Measurements from ENCODE around the gene KLHL29. TPM values are rescaled to one million over a fixed set of nuclear protein-coding genes. Genes with fewer than 3 reads are reported as not detected.

Gene KLHL29
- total RNA-seq, 1 donor from 2014 or later, result 3.3 TPM

DNA sequence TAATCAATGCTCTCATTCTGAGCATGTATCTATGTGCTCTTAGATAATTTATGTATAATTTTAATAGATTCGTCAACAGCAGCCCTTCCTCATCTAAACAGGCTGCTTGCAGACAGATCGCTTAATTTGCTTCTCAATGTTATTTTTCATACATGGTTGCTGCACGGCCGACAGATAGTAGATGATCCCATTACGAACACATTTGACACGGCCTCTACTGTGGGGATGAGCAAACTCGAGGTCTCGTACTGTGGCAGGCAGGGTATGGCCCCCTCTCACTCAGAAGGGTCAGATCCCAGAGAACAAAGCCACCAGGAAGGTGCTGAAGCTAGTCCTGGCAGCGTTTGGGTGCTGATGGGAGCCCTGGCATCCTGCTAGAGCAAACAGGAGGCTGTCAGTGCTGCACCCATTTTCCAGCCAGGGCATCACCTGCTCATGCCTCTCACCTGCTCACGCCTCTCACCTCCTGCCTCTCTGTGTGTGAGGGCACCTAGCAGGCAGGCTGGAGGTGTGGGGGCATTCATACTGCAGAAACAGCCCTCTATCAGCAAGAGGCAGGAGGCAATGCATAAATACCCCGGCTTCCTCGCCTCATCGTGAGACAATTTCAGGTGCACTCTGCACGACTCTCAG is 80.0 kb downstream of the KLHL29 start:
- H3K27ac Mint-ChIP-seq, result no peak overlapping the region
- no peaks in the 10 kb centered on the region for H3K9me3 Mint-ChIP-seq
- intact Hi-C loops (cut with micrococcal nuclease), result loop anchor here (5.0 kb wide), 1 partner anchor 563 kb away; no protein-coding TSS in a partner anchor
- H3K4me1 Mint-ChIP-seq (ENCODE audit: low read depth), result peaks cover 6% of the 10 kb centered on the region
- no peak for DNase-seq (ENCODE audit: low spot score)
- peaks cover 21% of the 10 kb centered on the region for H3K27me3 Mint-ChIP-seq (ENCODE audit: insufficient read depth)
- H3K36me3 Mint-ChIP-seq (ENCODE audit: low read depth), result no peaks in the 10 kb centered on the region
- H3K4me3 Mint-ChIP-seq, result no peak overlapping the region

DNA sequence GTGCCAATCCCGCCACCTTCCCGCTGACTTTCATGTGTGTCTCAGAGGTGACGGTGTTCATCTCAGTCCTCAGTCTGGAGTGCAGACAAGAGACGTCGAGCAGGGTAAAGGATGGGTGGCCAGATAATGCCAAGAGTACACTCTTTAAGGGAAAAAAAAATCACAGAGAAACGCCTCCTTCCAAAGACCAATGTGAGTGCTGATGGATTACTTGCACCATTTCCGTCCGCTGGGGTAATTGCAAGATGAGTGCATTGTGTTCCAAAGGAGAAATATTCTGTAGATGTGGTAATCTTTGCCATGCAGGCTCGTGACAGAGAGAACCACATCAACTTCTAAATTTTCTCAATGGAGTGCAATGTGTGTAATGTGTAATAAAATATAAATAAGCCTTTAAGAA is 81.0 kb downstream of the KLHL29 start:
- Mint-ChIP-seq H3K27me3 (ENCODE audit: insufficient read depth) (peaks cover 22% of the 10 kb centered on the region), H3K36me3 (ENCODE audit: low read depth) (no peaks in the 10 kb centered on the region), H3K4me1 (ENCODE audit: low read depth) (peaks cover 6% of the 10 kb centered on the region), H3K27ac (no peak overlapping the region), H3K4me3 (no peak overlapping the region), H3K9me3 (no peaks in the 10 kb centered on the region)
- intact Hi-C loops (cut with micrococcal nuclease), result no loop called here
- DNase-seq (ENCODE audit: low spot score), result no peak

DNA sequence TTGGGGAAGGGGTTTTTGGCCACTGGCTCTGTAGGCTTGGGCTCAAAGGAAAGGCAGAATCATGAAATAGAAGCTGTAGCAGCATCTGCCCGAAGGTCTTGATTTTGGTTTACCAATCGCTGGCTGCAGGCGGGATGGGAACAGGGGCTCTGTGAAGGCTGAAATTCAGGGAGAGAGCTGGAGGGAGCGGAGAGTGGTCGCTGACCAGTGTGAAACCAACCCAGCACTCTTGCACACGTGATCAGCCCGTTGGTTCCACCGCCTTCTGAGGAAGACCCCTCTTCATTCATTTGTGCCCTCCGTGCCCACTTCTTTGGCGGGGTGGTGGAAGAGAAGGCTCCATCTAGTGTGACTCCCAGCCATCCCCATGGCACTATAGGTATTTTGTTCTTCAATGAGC is 82.6 kb downstream of the KLHL29 start:
- intact Hi-C loops (cut with micrococcal nuclease), result no loop called here
- Mint-ChIP-seq H3K4me1 (ENCODE audit: low read depth) (peaks cover 6% of the 10 kb centered on the region), H3K36me3 (ENCODE audit: low read depth) (no peaks in the 10 kb centered on the region), H3K9me3 (no peaks in the 10 kb centered on the region), H3K27me3 (ENCODE audit: insufficient read depth) (peaks cover 15% of the 10 kb centered on the region), H3K27ac (no peak overlapping the region), H3K4me3 (no peak overlapping the region)
- no peak for DNase-seq (ENCODE audit: low spot score)

DNA sequence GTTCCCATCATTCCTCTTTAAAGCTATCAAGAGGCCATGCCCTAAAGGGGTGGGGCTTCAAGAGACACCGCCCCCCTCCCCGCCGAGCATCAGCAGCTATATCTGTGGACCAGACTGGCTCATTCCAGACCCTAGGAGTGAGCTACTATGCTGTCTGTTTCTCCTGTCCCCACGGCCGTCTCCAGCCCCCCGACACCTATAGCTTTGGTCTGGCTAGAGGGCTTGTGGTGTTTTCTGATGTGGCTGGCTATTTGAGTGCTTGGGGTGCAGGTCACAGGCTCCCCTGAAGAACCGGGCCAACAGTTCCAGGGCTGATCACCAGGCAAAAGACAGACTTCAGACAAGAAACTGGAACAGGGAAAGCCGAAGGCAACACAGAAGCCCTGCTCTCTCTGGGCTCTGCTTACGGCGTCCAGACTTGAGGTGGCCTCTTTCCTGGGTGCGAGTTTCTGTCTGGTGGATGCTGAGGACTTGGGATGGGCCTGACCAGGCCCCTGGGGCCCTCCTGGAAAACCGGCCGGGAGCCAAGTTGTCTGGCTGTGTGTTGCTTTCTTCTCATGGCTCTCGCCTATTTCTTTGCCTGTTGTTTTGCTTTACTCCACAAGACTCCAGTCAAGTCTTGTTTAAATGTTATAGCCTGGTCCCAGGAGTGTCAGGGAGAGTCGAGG is 83.6 kb downstream of the KLHL29 start:
- Mint-ChIP-seq H3K27ac (no peak overlapping the region), H3K4me1 (ENCODE audit: low read depth) (peaks cover 6% of the 10 kb centered on the region), H3K9me3 (no peaks in the 10 kb centered on the region), H3K4me3 (no peak overlapping the region), H3K36me3 (ENCODE audit: low read depth) (no peaks in the 10 kb centered on the region), H3K27me3 (ENCODE audit: insufficient read depth) (peaks cover 17% of the 10 kb centered on the region)
- DNase-seq (ENCODE audit: low spot score), result no peak
- intact Hi-C loops (cut with micrococcal nuclease), result no loop called here

DNA sequence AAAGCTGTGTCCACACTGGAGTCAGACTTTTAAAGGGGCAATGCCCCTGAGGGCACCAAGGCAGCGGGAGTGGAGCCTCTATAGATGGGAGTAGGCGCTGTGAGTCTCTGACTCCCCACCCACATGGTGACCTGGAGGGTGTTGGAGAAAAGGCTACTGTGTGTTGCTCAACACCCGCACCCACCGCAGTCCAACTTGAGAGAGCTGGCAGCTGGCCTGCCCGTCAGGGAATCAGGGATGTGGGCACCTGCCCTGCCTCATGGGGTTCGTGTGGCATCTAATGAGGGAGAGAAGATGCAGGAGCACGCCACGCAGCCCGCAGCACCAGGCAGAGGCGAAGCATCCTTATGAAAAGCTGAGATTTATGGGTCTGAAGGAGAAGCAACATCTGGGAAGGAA is 84.2 kb downstream of the KLHL29 start:
- H3K9me3 Mint-ChIP-seq, result no peaks in the 10 kb centered on the region
- intact Hi-C loops (cut with micrococcal nuclease), result no loop called here
- no peaks in the 10 kb centered on the region for H3K36me3 Mint-ChIP-seq (ENCODE audit: low read depth)
- no peak overlapping the region for H3K4me3 Mint-ChIP-seq
- no peak for DNase-seq (ENCODE audit: low spot score)
- no peak overlapping the region for H3K27ac Mint-ChIP-seq
- H3K27me3 Mint-ChIP-seq (ENCODE audit: insufficient read depth), result peaks cover 21% of the 10 kb centered on the region
- H3K4me1 Mint-ChIP-seq (ENCODE audit: low read depth), result peaks cover 6% of the 10 kb centered on the region

DNA sequence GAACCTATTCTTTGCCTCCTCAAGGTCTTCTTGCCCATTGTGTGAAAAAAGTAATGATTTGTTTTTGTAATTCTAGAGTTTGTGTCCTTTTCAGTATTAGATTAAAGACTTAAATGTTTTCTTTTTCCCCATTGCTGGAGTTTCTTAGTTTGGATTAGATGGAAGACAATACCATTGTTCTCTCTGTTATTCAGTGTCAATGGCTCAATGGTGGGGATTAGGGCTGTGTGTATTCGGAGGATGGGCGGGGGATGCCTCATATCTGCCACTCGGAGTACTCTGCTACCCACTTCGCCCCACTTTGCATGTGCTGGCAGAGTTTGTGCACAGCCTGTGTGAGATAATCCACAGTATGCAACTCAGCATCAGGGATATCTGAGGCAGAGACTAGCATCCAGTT is 90.1 kb downstream of the KLHL29 start:
- peaks cover 22% of the 10 kb centered on the region for H3K27me3 Mint-ChIP-seq (ENCODE audit: insufficient read depth)

DNA sequence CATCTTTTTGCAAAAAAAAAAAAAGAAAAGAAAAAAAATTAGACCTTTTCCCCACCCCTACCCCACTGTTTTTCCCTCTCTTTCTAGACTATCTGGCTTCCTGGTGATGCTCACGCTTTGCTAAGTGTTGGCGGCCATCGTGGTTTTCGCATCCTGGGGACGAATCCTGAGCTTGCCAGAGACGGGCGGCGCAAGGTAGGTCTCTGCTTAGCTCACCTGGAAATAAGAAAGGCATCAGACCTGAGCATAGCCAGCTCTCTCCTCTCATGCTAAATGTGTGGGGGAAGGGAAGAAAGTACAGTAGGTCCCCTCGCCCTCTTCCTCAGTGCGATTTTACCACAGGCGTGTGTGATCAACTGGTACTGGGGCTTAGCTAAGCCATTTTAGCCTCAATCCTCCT is 90.5 kb downstream of the KLHL29 start:
- no peaks in the 10 kb centered on the region for H3K9me3 Mint-ChIP-seq
- no peak for DNase-seq (ENCODE audit: low spot score)
- intact Hi-C loops (cut with micrococcal nuclease), result no loop called here
- no peak overlapping the region for H3K4me3 Mint-ChIP-seq
- H3K27me3 Mint-ChIP-seq (ENCODE audit: insufficient read depth), result peaks cover 22% of the 10 kb centered on the region
- no peaks in the 10 kb centered on the region for H3K36me3 Mint-ChIP-seq (ENCODE audit: low read depth)
- H3K27ac Mint-ChIP-seq, result no peak overlapping the region
- no peaks in the 10 kb centered on the region for H3K4me1 Mint-ChIP-seq (ENCODE audit: low read depth)

More for the DNA sequence above, 90.1 kb downstream of the KLHL29 start:
- H3K27ac Mint-ChIP-seq, result no peak overlapping the region
- intact Hi-C loops (cut with micrococcal nuclease), result no loop called here
- no peak for DNase-seq (ENCODE audit: low spot score)
- H3K4me1 Mint-ChIP-seq (ENCODE audit: low read depth), result no peaks in the 10 kb centered on the region
- H3K4me3 Mint-ChIP-seq, result no peak overlapping the region
- no peaks in the 10 kb centered on the region for H3K9me3 Mint-ChIP-seq
- H3K36me3 Mint-ChIP-seq (ENCODE audit: low read depth), result no peaks in the 10 kb centered on the region

DNA sequence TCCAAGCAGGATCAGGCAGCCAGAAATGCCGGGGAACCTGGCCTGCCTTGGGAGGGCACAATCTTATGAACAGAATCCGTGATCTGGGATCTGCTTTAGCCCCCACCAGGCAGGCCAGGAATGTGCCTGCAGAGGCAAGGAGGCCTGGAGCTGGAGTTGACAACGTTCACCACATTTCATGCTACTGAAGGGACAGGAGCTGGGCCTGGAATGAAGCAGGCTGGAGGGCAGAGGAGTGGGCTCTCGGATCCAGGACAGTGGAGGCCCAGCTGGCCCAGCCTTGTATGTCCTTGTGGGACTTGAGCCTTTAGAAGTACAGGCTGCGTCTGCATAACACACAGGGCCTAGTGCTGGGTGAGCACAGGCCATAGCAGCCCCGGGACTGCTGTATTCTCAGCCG is 91.8 kb downstream of the KLHL29 start:
- peaks cover 19% of the 10 kb centered on the region for H3K27me3 Mint-ChIP-seq (ENCODE audit: insufficient read depth)
- intact Hi-C loops (cut with micrococcal nuclease), result no loop called here
- H3K27ac Mint-ChIP-seq, result no peak overlapping the region
- H3K9me3 Mint-ChIP-seq, result no peaks in the 10 kb centered on the region
- DNase-seq (ENCODE audit: low spot score), result no peak
- H3K4me1 Mint-ChIP-seq (ENCODE audit: low read depth), result no peaks in the 10 kb centered on the region
- H3K4me3 Mint-ChIP-seq, result no peak overlapping the region
- no peaks in the 10 kb centered on the region for H3K36me3 Mint-ChIP-seq (ENCODE audit: low read depth)

DNA sequence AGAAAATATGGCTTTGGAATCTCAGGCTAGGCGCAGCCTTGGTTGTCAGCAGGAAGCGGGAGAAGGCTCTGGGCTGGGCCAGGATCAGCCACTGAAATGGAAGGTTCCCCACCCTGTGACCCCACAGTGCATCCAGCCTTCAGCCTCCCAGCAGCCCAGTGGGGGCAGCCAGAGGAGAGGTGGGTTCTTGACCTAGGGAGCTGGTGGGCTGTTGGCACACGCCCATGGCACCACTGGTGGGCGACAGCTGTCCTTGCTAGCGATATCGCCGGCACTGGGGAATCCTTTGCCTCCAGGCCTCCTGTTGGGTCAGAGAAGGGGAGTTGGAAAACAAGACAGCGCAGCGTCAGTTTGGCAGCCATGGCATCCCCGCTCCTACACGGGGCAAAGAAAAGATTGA is 92.4 kb downstream of the KLHL29 start:
- H3K27me3 Mint-ChIP-seq (ENCODE audit: insufficient read depth), result peaks cover 19% of the 10 kb centered on the region
- no peak overlapping the region for H3K27ac Mint-ChIP-seq
- H3K36me3 Mint-ChIP-seq (ENCODE audit: low read depth), result no peaks in the 10 kb centered on the region

DNA sequence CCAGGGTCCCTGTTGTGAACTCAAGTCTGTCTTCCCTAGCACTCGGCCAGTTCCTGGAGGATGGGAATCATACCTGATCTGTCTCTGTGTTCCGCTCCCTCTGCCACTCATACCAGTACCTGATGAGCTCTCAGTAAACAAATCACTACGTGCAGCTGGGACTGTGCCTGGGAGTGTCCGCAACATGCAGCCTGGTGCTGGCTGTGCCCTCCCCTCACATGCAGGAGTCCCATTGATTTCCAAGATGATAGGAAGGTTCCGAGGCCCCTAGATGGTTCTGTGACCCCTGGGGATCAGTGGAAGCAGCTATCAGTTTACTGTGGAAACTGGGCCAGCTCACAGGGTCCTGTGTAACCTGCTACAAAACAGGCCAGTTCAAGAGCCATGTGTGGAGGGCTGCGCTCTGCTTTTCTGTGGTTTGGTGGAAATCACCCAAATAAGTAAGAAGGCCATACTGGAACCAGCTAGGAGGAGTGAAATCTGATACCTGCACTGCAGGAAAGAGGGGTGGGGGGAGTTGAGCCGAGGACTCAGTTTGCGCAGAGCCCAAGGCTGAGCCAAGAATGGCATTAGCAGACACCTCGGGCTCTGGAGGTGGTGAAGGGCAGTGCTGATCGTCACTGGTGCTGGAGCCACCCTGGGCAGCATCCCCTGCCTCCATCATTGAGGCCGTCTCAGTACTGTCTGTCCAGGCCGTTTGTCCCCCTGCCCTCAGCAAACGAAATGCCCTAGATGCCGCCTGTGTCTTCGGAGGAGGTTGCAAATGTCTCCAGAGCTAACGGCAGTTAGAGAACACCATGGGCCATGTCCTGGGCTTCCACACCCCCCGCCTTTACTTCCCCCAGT is 93.3 kb downstream of the KLHL29 start:
- H3K27me3 Mint-ChIP-seq (ENCODE audit: insufficient read depth), result peaks cover 16% of the 10 kb centered on the region
- H3K36me3 Mint-ChIP-seq (ENCODE audit: low read depth), result no peaks in the 10 kb centered on the region
- H3K4me3 Mint-ChIP-seq, result no peak overlapping the region
- H3K27ac Mint-ChIP-seq, result no peak overlapping the region
- no peaks in the 10 kb centered on the region for H3K4me1 Mint-ChIP-seq (ENCODE audit: low read depth)
- intact Hi-C loops (cut with micrococcal nuclease), result no loop called here
- no peaks in the 10 kb centered on the region for H3K9me3 Mint-ChIP-seq
- DNase-seq (ENCODE audit: low spot score), result no peak

More for the DNA sequence above, 92.4 kb downstream of the KLHL29 start:
- intact Hi-C loops (cut with micrococcal nuclease), result no loop called here
- Mint-ChIP-seq H3K4me3 (no peak overlapping the region), H3K4me1 (ENCODE audit: low read depth) (no peaks in the 10 kb centered on the region), H3K9me3 (no peaks in the 10 kb centered on the region)
- DNase-seq (ENCODE audit: low spot score), result no peak

DNA sequence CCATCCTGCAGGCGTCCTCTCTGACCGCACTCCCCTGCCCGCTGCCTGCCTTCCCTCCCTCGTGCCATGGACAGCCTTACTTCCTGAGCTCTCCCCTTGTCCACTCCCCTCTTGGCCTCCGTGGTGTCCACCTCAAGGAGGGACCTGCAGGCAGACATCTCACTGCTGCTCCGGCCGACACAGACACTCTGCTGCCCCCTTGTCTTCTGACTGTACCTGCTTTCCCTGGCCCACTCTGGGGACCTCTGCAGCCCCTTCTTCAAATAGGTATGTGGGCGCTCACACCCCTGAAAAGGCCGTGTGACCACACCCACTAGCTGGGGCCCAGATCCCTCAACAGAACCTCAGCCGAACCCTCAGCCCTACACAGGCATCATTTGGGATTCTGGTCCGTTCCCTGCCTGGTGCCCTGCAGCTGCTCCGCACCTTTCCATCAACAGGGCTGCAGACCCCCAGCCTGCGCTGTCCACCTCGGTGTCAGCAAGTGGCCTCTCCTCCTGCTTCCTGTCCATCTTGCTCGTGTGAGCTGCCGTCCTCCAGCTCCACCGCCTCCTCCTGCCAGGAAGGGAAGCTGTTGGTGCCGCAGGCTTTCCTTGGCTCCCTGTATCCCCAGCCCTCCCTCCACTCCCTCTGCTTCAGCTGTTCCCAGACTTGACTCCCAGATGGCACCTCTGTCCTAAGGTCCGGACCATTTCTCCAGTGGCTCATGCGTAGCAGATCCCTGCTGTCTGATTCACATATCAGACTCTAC is 94.1 kb downstream of the KLHL29 start:
- intact Hi-C loops (cut with micrococcal nuclease), result no loop called here
- Mint-ChIP-seq H3K27me3 (ENCODE audit: insufficient read depth) (peaks cover 13% of the 10 kb centered on the region), H3K4me1 (ENCODE audit: low read depth) (no peaks in the 10 kb centered on the region), H3K4me3 (no peak overlapping the region), H3K27ac (no peak overlapping the region), H3K9me3 (no peaks in the 10 kb centered on the region), H3K36me3 (ENCODE audit: low read depth) (no peaks in the 10 kb centered on the region)
- no peak for DNase-seq (ENCODE audit: low spot score)

DNA sequence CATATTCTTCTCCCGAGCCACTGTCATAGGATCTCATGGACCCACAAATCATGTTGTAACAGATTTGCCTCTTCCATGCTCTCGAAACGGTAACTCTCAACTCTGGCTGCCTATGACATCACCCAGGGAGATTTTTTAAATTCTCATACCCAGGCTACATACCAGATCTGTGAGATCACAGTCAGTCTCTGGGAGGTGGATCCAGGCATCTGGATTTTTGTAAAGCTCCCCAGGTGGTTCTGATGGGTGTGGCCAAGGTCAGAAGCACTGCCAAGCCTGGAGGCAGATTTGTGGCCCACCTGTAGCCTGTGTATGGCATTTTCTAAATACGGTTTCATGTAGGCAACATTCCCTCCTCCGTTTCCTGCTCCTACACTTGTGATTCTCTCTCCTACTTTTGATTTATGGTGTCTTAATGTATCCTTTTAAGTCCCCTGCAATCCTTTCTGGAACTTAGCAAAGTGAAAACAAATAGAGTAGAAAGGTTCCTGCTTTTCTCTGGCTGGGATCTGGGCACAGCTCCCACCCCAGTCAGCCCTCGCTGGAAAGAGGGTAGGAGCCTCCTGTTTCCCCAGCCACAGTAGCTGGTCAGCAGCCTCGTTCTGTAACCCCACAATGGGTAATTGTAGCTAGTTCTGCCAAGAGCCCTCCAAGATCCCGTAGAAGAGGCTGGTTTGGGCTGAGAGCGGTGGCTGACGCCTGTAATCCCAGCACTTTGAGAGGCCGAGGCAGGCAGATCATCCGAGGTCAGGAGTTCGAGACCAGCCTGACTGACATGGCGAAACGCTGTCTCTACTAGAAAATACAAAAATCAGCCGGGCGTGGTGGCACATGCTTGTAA is 96.2 kb downstream of the KLHL29 start:
- intact Hi-C loops (cut with micrococcal nuclease), result no loop called here
- peaks cover 11% of the 10 kb centered on the region for H3K27me3 Mint-ChIP-seq (ENCODE audit: insufficient read depth)

More for the DNA sequence above, 96.2 kb downstream of the KLHL29 start:
- no peaks in the 10 kb centered on the region for H3K9me3 Mint-ChIP-seq
- DNase-seq (ENCODE audit: low spot score), result no peak
- H3K36me3 Mint-ChIP-seq (ENCODE audit: low read depth), result no peaks in the 10 kb centered on the region
- no peaks in the 10 kb centered on the region for H3K4me1 Mint-ChIP-seq (ENCODE audit: low read depth)
- no peak overlapping the region for H3K27ac Mint-ChIP-seq
- H3K4me3 Mint-ChIP-seq, result no peak overlapping the region
